Liver (tissue), 9 donors: ENCODE measurements around the gene CSAD. TPM values are rescaled to one million over a fixed set of nuclear protein-coding genes. Genes with fewer than 3 reads are reported as not detected.
A peak's percentile ranks its signal among the peaks of the same experiment; 100 is the strongest.

Source experiments
- DNase-seq: peaks from one replicate; pipeline ENCODE4 v3.0.0-alpha.2; 2017; ENCODE audit warnings: low spot score
- H3K27ac ChIP-seq, 2 donors: one replicate each; pipeline ENCODE4 v1.7.0; 2013; ENCODE audit warnings: inconsistent platforms in 2 of 2, low read length in 2 of 2, control low read depth in 1 of 2, low read depth in 1 of 2, mild to moderate bottlenecking in 1 of 2
- H3K27me3 ChIP-seq, 4 donors: one replicate each; pipeline versions ENCODE4 v1.6.1 to v1.7.0; 2013; ENCODE audit warnings: low read length in 3 of 4, inconsistent platforms in 1 of 4, mild to moderate bottlenecking in 1 of 4, moderate library complexity in 1 of 4; ENCODE audit not compliant: control insufficient read depth in 4 of 4, insufficient read depth in 4 of 4
- H3K36me3 ChIP-seq, 4 donors: one replicate each; pipeline versions ENCODE4 v1.6.1 to v1.7.0; 2013; ENCODE audit warnings: low read length in 3 of 4, mild to moderate bottlenecking in 3 of 4, low read depth in 1 of 4, moderate library complexity in 1 of 4; ENCODE audit not compliant: control insufficient read depth in 4 of 4, insufficient read depth in 3 of 4
- H3K4me1 ChIP-seq, 4 donors: one replicate each; pipeline versions ENCODE4 v1.6.1 to v1.7.0; 2013; ENCODE audit warnings: low read length in 3 of 4, mild to moderate bottlenecking in 3 of 4, moderate library complexity in 1 of 4; ENCODE audit not compliant: control insufficient read depth in 4 of 4, insufficient read depth in 4 of 4
- H3K4me3 ChIP-seq, 3 donors: one replicate each; pipeline versions ENCODE4 v1.6.1 to v1.7.0; 2013; ENCODE audit warnings: low read length in 3 of 3, control low read depth in 1 of 3, low read depth in 1 of 3, mild to moderate bottlenecking in 1 of 3
- H3K9ac ChIP-seq, 2 donors: one replicate each; pipeline ENCODE4 v1.7.0; 2013; ENCODE audit warnings: low read length in 2 of 2, mild to moderate bottlenecking in 2 of 2, moderate library complexity in 2 of 2, control low read depth in 1 of 2, low read depth in 1 of 2
- H3K9me3 ChIP-seq, 4 donors: one replicate each; pipeline versions ENCODE4 v1.6.1 to v1.7.0; 2013; ENCODE audit warnings: low read length in 3 of 4; ENCODE audit not compliant: control insufficient read depth in 4 of 4
- ATF3 ChIP-seq: IDR thresholded peaks from 2 replicates; pipeline ENCODE4 v1.6.1; 2016; ENCODE audit warnings: antibody characterized with exemption
- CTCF ChIP-seq: fragments of 150-350 bp; IDR thresholded peaks from 2 replicates; pipeline ENCODE4 v1.5.1; 2017; ENCODE audit warnings: improper control_type of control experiment, low read depth, low read length; ENCODE audit not compliant: missing input control
- FOXA1 ChIP-seq: IDR thresholded peaks from 2 replicates; pipeline ENCODE4 v1.6.1; 2016; ENCODE audit warnings: antibody characterized with exemption
- FOXA2 ChIP-seq: IDR thresholded peaks from 2 replicates; pipeline ENCODE4 v1.6.1; 2016; ENCODE audit warnings: antibody characterized with exemption
- GABPA ChIP-seq, 2 donors: IDR thresholded peaks in 1 of 2; conservative IDR thresholded peaks in 1 of 2; 2 replicates each; pipeline ENCODE4 v1.6.1; 2016; ENCODE audit warnings: antibody characterized with exemption in 2 of 2, mild to moderate bottlenecking in 1 of 2, moderate library complexity in 1 of 2
- HNF4A ChIP-seq, 2 donors: conservative IDR thresholded peaks; 2 replicates each; pipeline ENCODE4 v1.6.1; 2016; ENCODE audit warnings: antibody characterized with exemption in 2 of 2, mild to moderate bottlenecking in 2 of 2
- HNF4G ChIP-seq: IDR thresholded peaks from 2 replicates; pipeline ENCODE4 v1.6.1; 2016; ENCODE audit warnings: antibody characterized with exemption
- JUND ChIP-seq, 2 donors: IDR thresholded peaks; 2 replicates each; pipeline ENCODE4 v1.6.1; 2016; ENCODE audit warnings: antibody characterized with exemption in 2 of 2
- NR2F2 ChIP-seq: IDR thresholded peaks from 2 replicates; pipeline ENCODE4 v1.6.1; 2016; ENCODE audit warnings: antibody characterized with exemption
- RAD21 ChIP-seq, 2 donors: IDR thresholded peaks; 2 replicates each; pipeline ENCODE4 v1.6.1; 2016; ENCODE audit warnings: antibody characterized with exemption in 2 of 2, mild to moderate bottlenecking in 2 of 2
- REST ChIP-seq: IDR thresholded peaks from 2 replicates; pipeline ENCODE4 v1.6.1; 2016; ENCODE audit warnings: antibody characterized with exemption, mild to moderate bottlenecking
- RXRA ChIP-seq, 2 donors: IDR thresholded peaks; 2 replicates each; pipeline ENCODE4 v1.6.1; 2017 to 2018; ENCODE audit warnings: antibody characterized with exemption in 2 of 2, mild to moderate bottlenecking in 1 of 2
- SP1 ChIP-seq: IDR thresholded peaks from 2 replicates; pipeline ENCODE4 v1.6.1; 2018; ENCODE audit warnings: antibody characterized with exemption, mild to moderate bottlenecking
- TAF1 ChIP-seq: conservative IDR thresholded peaks from 2 replicates; pipeline ENCODE4 v1.6.1; 2016; ENCODE audit warnings: antibody characterized with exemption, mild to moderate bottlenecking
- YY1 ChIP-seq: IDR thresholded peaks from 2 replicates; pipeline ENCODE4 v1.6.1; 2016; ENCODE audit warnings: antibody characterized with exemption, mild to moderate bottlenecking
- WGBS: extraction: QIAGEN DNeasy Blood & Tissue Kit; methylation state at CpG from one replicate; pipeline ENCODE4 v1.1.7; 2013; 5-methylcytosine and 5-hydroxymethylcytosine counted together
- polyA plus RNA-seq, 2 donors: library from polyadenylated mRNA; stranded (reverse) in 1 of 2; unstranded in 1 of 2; fragments of 200-250 nt in 1 of 2; fragments of >200 nt in 1 of 2; fragmentation: Nextera tagmentation in 1 of 2; extraction: Ambion mirVana in 1 of 2; gene quantifications; one replicate each; pipeline versions ENCODE4 v1.2.1 to v1.2.3, GENCODE V29; 2013 to 2015
- total RNA-seq, 2 donors: library from RNA; depleted of rRNA; stranded (reverse); fragments of >200 nt; gene quantifications; one replicate each; pipeline ENCODE4 v1.2.3, GENCODE V29; 2014
- TF ChIP-seq, protein P1 (sequence below): IDR thresholded peaks from 2 replicates; pipeline ENCODE4 v1.6.1; 2016; ENCODE audit warnings: antibody characterized with exemption
- donor health status: healthy.
- donor health status: healthy.
- donor health status: healthy.
- donor health status: healthy.
- donor health status: healthy.

The CSAD gene
- total and polyA plus RNA-seq, 4 donors, result 4.4 to 41.5 (median 35.1) TPM

DNA sequence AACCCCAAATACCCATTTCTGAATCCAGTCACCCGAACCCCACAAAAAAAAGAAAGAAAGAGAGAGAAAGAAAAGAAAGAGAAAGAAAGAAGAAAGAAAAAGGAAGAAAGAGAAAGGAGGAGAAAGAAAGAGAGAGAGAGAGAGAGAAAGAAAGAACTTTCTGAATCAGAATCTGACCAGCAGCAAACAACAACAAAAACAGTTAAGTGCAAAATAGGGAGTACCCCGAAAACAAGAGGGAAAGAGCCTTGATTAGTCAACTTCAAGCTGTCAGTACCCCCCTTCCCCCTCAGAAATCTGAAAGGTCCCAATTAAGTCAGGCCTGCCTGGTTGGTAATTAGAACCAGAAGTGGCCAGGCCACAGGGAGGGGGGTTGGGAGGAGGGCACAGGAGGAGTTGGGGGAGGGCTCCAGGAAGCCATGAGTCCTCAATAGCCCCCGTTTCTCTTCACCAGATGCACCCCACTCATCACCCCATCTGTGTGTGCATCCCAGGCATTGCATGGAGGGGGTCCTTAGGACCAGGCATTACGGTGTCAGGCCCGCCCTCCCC, 41.5 kb upstream of the CSAD start:
- no peaks in the 10 kb centered on the region for H3K9me3 ChIP-seq
- no peak overlapping the region for H3K9ac ChIP-seq
- H3K4me3 ChIP-seq, result peak overlapping the region in 1 of 3 donors; percentile 57
- peaks cover 0 to 22% (median 10%) of the 10 kb centered on the region in 4 donors for H3K4me1 ChIP-seq
- TF ChIP-seq HNF4A (conservative IDR thresholded peaks at IDR 0.05), result no peak
- no peak for TF ChIP-seq NR2F2
- no peak for TF ChIP-seq SP1
- TF ChIP-seq RAD21 (IDR thresholded peaks at IDR 0.05), result no peak
- no peak for TF ChIP-seq RXRA (IDR thresholded peaks at IDR 0.05)
- no peak for TF ChIP-seq CTCF
- TF ChIP-seq GABPA (IDR thresholded peaks at IDR 0.05 in 1 of 2, conservative IDR thresholded peaks at IDR 0.05 in 1 of 2), result no peak
- TF ChIP-seq FOXA2, result no peak
- TF ChIP-seq, protein P1, sequence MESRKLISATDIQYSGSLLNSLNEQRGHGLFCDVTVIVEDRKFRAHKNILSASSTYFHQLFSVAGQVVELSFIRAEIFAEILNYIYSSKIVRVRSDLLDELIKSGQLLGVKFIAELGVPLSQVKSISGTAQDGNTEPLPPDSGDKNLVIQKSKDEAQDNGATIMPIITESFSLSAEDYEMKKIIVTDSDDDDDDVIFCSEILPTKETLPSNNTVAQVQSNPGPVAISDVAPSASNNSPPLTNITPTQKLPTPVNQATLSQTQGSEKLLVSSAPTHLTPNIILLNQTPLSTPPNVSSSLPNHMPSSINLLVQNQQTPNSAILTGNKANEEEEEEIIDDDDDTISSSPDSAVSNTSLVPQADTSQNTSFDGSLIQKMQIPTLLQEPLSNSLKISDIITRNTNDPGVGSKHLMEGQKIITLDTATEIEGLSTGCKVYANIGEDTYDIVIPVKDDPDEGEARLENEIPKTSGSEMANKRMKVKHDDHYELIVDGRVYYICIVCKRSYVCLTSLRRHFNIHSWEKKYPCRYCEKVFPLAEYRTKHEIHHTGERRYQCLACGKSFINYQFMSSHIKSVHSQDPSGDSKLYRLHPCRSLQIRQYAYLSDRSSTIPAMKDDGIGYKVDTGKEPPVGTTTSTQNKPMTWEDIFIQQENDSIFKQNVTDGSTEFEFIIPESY, result no peak
- no peak for TF ChIP-seq HNF4G
- TF ChIP-seq TAF1, result no peak
- no peak for TF ChIP-seq ATF3
- no peak for TF ChIP-seq YY1
- TF ChIP-seq JUND (IDR thresholded peaks at IDR 0.05), result no peak
- no peak for TF ChIP-seq FOXA1
- H3K36me3 ChIP-seq, result no peaks in the 10 kb centered on the region
- no peak for DNase-seq
- WGBS, result 62% methylated on average over 5 of the region's 5 CpGs
- peak overlapping the region in 1 of 2 donors; percentile 98 for H3K27ac ChIP-seq
- no peaks in the 10 kb centered on the region for H3K27me3 ChIP-seq

GRCh38 chr12:53221203-53222080, 40.7 kb upstream of the CSAD start:
- H3K4me3 ChIP-seq, result peak overlapping the region; percentile 57 to 82 (median 64)
- H3K27ac ChIP-seq, result peak overlapping the region; percentile 97 to 98
- H3K27me3 ChIP-seq, result no peaks in the 10 kb centered on the region
- no peaks in the 10 kb centered on the region for H3K36me3 ChIP-seq
- no peaks in the 10 kb centered on the region for H3K9me3 ChIP-seq
- peak overlapping the region; percentile 75 to 89 for H3K9ac ChIP-seq
- TF ChIP-seq REST (peak; percentile 20), CTCF (peak; percentile 13)
- TF ChIP-seq, protein P1, result no peak
- 2% methylated on average over 72 of the region's 72 CpGs for WGBS
- peaks cover 0 to 22% (median 10%) of the 10 kb centered on the region in 4 donors for H3K4me1 ChIP-seq
- peak; percentile 65 for DNase-seq
